ENCODE results near the gene KIF16B.

KIF16B gene

GRCh38 chr20:16518784-16519084 is 54.5 kb downstream of the KIF16B start:
- no peak for TF ChIP-seq CTCF (IDR thresholded peaks at IDR 0.05)
- Histone ChIP-seq H3K9ac (no peak overlapping the region), H3K27me3 (ENCODE audit: control insufficient read depth, insufficient read depth, low read length) (no peaks in the 10 kb centered on the region)

GRCh38 chr20:16517946-16518783 is 55.1 kb downstream of the KIF16B start:
- H2AFZ ChIP-seq: no peak overlapping the region

More at GRCh38 chr20:16518784-16519084, 54.5 kb downstream of the KIF16B start:
- no peaks in the 10 kb centered on the region for H3K36me3 ChIP-seq (ENCODE audit: control insufficient read depth, insufficient read depth, low read length)
- no peaks in the 10 kb centered on the region for H3K9me3 ChIP-seq (ENCODE audit: control insufficient read depth, low read length)
- no peak overlapping the region for H3K4me2 ChIP-seq (ENCODE audit: low read length)
- H3K4me3 ChIP-seq (ENCODE audit: low read depth, low read length): no peak overlapping the region
- H3K4me1 ChIP-seq: peaks cover 15% of the 10 kb centered on the region
- no peak overlapping the region for H2AFZ ChIP-seq
- no peak overlapping the region for H3K27ac ChIP-seq
- H3K79me2 ChIP-seq: peaks cover 48% of the 10 kb centered on the region

GRCh38 chr20:16516794-16517193 is 56.5 kb downstream of the KIF16B start:
- Histone ChIP-seq H3K9ac (no peak overlapping the region), H3K27ac (no peak overlapping the region), H3K27me3 (ENCODE audit: control insufficient read depth, insufficient read depth, low read length) (no peaks in the 10 kb centered on the region), H3K79me2 (peaks cover 31% of the 10 kb centered on the region), H3K4me1 (peaks cover 15% of the 10 kb centered on the region), H2AFZ (no peak overlapping the region), H3K4me3 (ENCODE audit: low read depth, low read length) (no peak overlapping the region), H3K4me2 (ENCODE audit: low read length) (no peak overlapping the region), H3K9me3 (ENCODE audit: control insufficient read depth, low read length) (no peaks in the 10 kb centered on the region), H3K36me3 (ENCODE audit: control insufficient read depth, insufficient read depth, low read length) (no peaks in the 10 kb centered on the region)
- no peak for TF ChIP-seq CTCF (IDR thresholded peaks at IDR 0.05)

More at GRCh38 chr20:16517946-16518783, 55.1 kb downstream of the KIF16B start:
- no peak overlapping the region for H3K4me3 ChIP-seq (ENCODE audit: low read depth, low read length)
- no peaks in the 10 kb centered on the region for H3K36me3 ChIP-seq (ENCODE audit: control insufficient read depth, insufficient read depth, low read length)
- H3K4me2 ChIP-seq (ENCODE audit: low read length): no peak overlapping the region
- H3K4me1 ChIP-seq: peaks cover 15% of the 10 kb centered on the region
- H3K9me3 ChIP-seq (ENCODE audit: control insufficient read depth, low read length): no peaks in the 10 kb centered on the region
- peak overlapping the region; percentile 29 for H3K27ac ChIP-seq
- TF ChIP-seq CTCF (IDR thresholded peaks at IDR 0.05): peak; percentile 71
- no peaks in the 10 kb centered on the region for H3K27me3 ChIP-seq (ENCODE audit: control insufficient read depth, insufficient read depth, low read length)
- H3K79me2 ChIP-seq: peaks cover 42% of the 10 kb centered on the region
- H3K9ac ChIP-seq: no peak overlapping the region

- peaks cover 17% of the 10 kb centered on the region for H3K79me2 ChIP-seq
- no peak overlapping the region for H3K27ac ChIP-seq
- H3K9me3 ChIP-seq (ENCODE audit: control insufficient read depth, low read length): no peaks in the 10 kb centered on the region
- no peak overlapping the region for H3K9ac ChIP-seq
- no peak overlapping the region for H2AFZ ChIP-seq
- no peak for TF ChIP-seq CTCF (IDR thresholded peaks at IDR 0.05)
- peaks cover 13% of the 10 kb centered on the region for H3K4me1 ChIP-seq
- no peaks in the 10 kb centered on the region for H3K27me3 ChIP-seq (ENCODE audit: control insufficient read depth, insufficient read depth, low read length)
- H3K4me3 ChIP-seq (ENCODE audit: low read depth, low read length): no peak overlapping the region
- no peaks in the 10 kb centered on the region for H3K36me3 ChIP-seq (ENCODE audit: control insufficient read depth, insufficient read depth, low read length)
- H3K4me2 ChIP-seq (ENCODE audit: low read length): no peak overlapping the region
Measured at GRCh38 chr20:16515046-16515445, 58.2 kb downstream of the KIF16B start.

- no peak overlapping the region for H3K9ac ChIP-seq
- no peak overlapping the region for H3K27ac ChIP-seq
- no peak for TF ChIP-seq CTCF (IDR thresholded peaks at IDR 0.05)
- no peak overlapping the region for H3K4me3 ChIP-seq (ENCODE audit: low read depth, low read length)
- peaks cover 9% of the 10 kb centered on the region for H3K79me2 ChIP-seq
- H3K27me3 ChIP-seq (ENCODE audit: control insufficient read depth, insufficient read depth, low read length): no peaks in the 10 kb centered on the region
- H2AFZ ChIP-seq: no peak overlapping the region
- H3K4me2 ChIP-seq (ENCODE audit: low read length): no peak overlapping the region
- no peaks in the 10 kb centered on the region for H3K9me3 ChIP-seq (ENCODE audit: control insufficient read depth, low read length)
- peaks cover 10% of the 10 kb centered on the region for H3K4me1 ChIP-seq
- no peaks in the 10 kb centered on the region for H3K36me3 ChIP-seq (ENCODE audit: control insufficient read depth, insufficient read depth, low read length)
Measured at GRCh38 chr20:16514140-16514539, 59.1 kb downstream of the KIF16B start.

Measured in parathyroid adenoma (tissue), 2 donors.